ENCODE measurements around the gene CROCC2. TPM values are rescaled to one million over a fixed set of nuclear protein-coding genes. Genes with fewer than 3 reads are reported as not detected.

Gene CROCC2
- total and polyA plus RNA-seq, 4 donors, result 1.3 to 17.4 (median 4.4) TPM

DNA sequence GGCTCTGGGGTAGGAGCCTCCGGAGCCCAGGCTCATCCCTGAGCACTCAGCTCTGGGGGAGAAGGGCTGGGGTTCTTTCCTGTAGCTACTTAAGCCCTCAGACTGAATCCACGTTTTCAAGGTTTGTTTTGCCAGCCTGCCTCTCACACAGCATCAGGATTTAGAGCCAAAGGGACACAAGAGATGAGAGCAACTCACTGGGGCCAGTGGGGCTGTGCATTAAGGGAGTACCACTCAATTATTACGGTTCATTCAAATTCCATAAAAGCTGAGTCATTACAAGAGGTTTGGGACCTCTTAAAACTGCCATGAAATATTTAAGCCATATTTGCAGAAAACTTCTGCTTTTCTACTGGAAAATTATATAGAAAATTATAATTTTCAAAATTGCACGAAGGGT is 75.1 kb downstream of the CROCC2 start:
- DNase-seq, result no peak
- 32 to 45% methylated on average over 4 of the region's 4 CpGs for WGBS, 2 donors

DNA sequence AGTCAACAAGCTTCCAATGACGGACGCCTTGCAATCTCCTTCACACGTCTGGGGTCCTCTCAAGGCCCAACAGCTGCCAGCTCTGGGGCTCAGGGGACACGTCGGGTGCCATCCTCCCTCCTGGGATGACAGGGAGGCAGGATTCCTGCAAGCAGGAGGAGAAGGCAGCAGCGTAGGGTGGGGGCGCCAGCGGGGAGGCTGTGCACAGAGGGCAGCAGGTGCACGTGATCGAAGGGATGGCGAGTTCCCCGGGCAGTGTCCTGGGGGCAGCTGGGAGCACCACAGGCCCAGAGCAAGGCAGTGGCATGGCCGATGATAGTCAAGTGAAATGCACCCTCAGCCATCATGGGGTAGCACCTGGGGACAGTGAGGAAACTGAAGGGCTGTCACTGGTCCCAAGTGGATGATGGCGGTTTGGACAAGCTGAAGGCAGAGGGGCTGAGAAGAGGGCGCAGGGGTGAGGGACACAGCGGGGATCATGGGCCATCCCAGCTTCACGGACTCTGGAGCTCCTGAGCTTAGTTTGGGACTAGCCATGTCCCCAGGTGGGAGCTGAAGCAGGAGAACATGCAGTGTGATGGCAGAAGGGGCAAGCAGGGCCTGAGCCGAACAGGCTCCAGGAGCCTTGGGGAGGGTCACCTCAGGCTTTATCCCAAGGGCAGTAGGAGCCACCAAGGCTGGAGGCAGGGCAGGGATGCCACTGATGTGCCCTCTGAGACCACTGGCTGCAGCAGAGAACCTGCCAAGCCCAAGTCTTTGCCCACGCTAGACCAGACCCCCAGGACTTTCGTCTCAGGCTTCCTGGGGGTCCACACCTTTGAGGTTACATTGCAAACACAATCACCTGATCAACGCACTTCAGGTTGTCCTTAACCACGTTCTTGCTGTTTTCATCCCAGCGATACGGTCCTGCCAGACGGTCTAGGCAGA is 76.0 kb downstream of the CROCC2 start:
- TF ChIP-seq, protein P1, sequence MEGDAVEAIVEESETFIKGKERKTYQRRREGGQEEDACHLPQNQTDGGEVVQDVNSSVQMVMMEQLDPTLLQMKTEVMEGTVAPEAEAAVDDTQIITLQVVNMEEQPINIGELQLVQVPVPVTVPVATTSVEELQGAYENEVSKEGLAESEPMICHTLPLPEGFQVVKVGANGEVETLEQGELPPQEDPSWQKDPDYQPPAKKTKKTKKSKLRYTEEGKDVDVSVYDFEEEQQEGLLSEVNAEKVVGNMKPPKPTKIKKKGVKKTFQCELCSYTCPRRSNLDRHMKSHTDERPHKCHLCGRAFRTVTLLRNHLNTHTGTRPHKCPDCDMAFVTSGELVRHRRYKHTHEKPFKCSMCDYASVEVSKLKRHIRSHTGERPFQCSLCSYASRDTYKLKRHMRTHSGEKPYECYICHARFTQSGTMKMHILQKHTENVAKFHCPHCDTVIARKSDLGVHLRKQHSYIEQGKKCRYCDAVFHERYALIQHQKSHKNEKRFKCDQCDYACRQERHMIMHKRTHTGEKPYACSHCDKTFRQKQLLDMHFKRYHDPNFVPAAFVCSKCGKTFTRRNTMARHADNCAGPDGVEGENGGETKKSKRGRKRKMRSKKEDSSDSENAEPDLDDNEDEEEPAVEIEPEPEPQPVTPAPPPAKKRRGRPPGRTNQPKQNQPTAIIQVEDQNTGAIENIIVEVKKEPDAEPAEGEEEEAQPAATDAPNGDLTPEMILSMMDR (IDR thresholded peaks at IDR 0.05; ENCODE audit: control extremely low read depth, extremely low read depth), result no peak
- no peak overlapping the region for H3K4me3 ChIP-seq
- peaks cover 0 to 8% (median 4%) of the 10 kb centered on the region in 5 donors for H3K4me1 ChIP-seq (ENCODE audit: control insufficient read depth in 5 of 5, insufficient read depth in 5 of 5, low read length in 5 of 5)
- H3K9me3 ChIP-seq (ENCODE audit: control insufficient read depth in 4 of 4, insufficient read depth in 3 of 4, low read length in 3 of 4), result no peaks in the 10 kb centered on the region
- DNase-seq (no peak), ATAC-seq (ENCODE audit: insufficient read depth, low FRiP score) (no peak)
- H3K36me3 ChIP-seq (ENCODE audit: control insufficient read depth in 4 of 4, insufficient read depth in 4 of 4, low read length in 4 of 4), result no peaks in the 10 kb centered on the region
- WGBS, 2 donors, result 88 to 91% methylated on average over 25 of the region's 25 CpGs
- no peak overlapping the region for H3K9ac ChIP-seq (ENCODE audit: insufficient read depth in 1 of 2, low read length in 2 of 2)
- no peak overlapping the region for H3K27ac ChIP-seq (ENCODE audit: low read depth in 1 of 2, low read length in 1 of 2)
- H3K27me3 ChIP-seq (ENCODE audit: control insufficient read depth in 3 of 3, insufficient read depth in 3 of 3, low read length in 2 of 3), result peaks cover 0 to 4% (median 0%) of the 10 kb centered on the region in 3 donors

More for the DNA sequence above, 75.1 kb downstream of the CROCC2 start:
- H3K9me3 ChIP-seq (ENCODE audit: control insufficient read depth in 4 of 4, insufficient read depth in 3 of 4, low read length in 3 of 4), result no peaks in the 10 kb centered on the region
- no peak overlapping the region for H3K27ac ChIP-seq (ENCODE audit: low read depth in 1 of 2, low read length in 1 of 2)
- no peaks in the 10 kb centered on the region for H3K36me3 ChIP-seq (ENCODE audit: control insufficient read depth in 4 of 4, insufficient read depth in 4 of 4, low read length in 4 of 4)
- TF ChIP-seq, protein P1 (IDR thresholded peaks at IDR 0.05; ENCODE audit: control extremely low read depth, extremely low read depth), result no peak
- peaks cover 0 to 4% (median 0%) of the 10 kb centered on the region in 3 donors for H3K27me3 ChIP-seq (ENCODE audit: control insufficient read depth in 3 of 3, insufficient read depth in 3 of 3, low read length in 2 of 3)
- no peak for ATAC-seq (ENCODE audit: insufficient read depth, low FRiP score)
- H3K4me1 ChIP-seq (ENCODE audit: control insufficient read depth in 5 of 5, insufficient read depth in 5 of 5, low read length in 5 of 5), result no peaks in the 10 kb centered on the region
- H3K4me3 ChIP-seq, result no peak overlapping the region
- H3K9ac ChIP-seq (ENCODE audit: insufficient read depth in 1 of 2, low read length in 2 of 2), result no peak overlapping the region

DNA sequence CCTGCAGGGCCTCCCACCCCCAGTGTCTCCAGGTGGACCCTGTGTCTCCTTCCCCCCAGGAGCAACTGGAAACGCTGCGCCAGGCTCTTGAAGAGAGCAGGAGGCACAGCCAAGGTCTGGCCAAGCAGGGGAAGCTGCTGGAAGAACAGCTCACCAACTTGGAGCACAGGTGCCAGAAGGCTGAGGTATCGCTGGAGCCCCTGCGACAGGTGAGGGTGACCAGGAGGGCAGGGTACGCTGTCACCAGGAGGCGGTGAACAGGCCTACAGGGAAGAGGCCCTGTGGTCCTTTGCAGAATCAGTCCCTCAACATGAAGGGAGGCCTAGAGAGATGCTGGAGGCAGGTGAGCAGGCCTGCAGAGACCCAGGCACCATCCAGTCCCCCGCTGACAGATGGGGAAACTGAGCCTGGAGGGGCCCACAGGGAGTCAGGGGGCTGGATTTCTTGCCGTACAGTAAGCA is 76.7 kb downstream of the CROCC2 start:
- no peak overlapping the region for H3K27ac ChIP-seq (ENCODE audit: low read depth in 1 of 2, low read length in 1 of 2)
- peaks cover 0 to under 1% (median 0%) of the 10 kb centered on the region in 4 donors for H3K9me3 ChIP-seq (ENCODE audit: control insufficient read depth in 4 of 4, insufficient read depth in 3 of 4, low read length in 3 of 4)
- peaks cover 0 to 4% (median 0%) of the 10 kb centered on the region in 3 donors for H3K27me3 ChIP-seq (ENCODE audit: control insufficient read depth in 3 of 3, insufficient read depth in 3 of 3, low read length in 2 of 3)
- no peaks in the 10 kb centered on the region for H3K36me3 ChIP-seq (ENCODE audit: control insufficient read depth in 4 of 4, insufficient read depth in 4 of 4, low read length in 4 of 4)
- H3K9ac ChIP-seq (ENCODE audit: insufficient read depth in 1 of 2, low read length in 2 of 2), result no peak overlapping the region
- H3K4me1 ChIP-seq (ENCODE audit: control insufficient read depth in 5 of 5, insufficient read depth in 5 of 5, low read length in 5 of 5), result peaks cover 0 to 15% (median 10%) of the 10 kb centered on the region in 5 donors
- H3K4me3 ChIP-seq, result no peak overlapping the region
- TF ChIP-seq, protein P1 (IDR thresholded peaks at IDR 0.05; ENCODE audit: control extremely low read depth, extremely low read depth), result no peak
- 88 to 92% methylated on average over 8 of the region's 8 CpGs for WGBS, 2 donors
- no peak for ATAC-seq (ENCODE audit: insufficient read depth, low FRiP score)
- no peak for DNase-seq

All from lung (tissue), 12 donors.